Vagina (tissue), 2 donors: ENCODE results near the gene CAMKMT. TPM values are rescaled to one million over a fixed set of nuclear protein-coding genes. Genes with fewer than 3 reads are reported as not detected.

ENCODE experiments used
- DNase-seq, 2 donors: peaks; one replicate each; pipeline ENCODE4 v3.0.0-alpha.2; 2017; ENCODE audit errors: extremely low spot score in 2 of 2
- H3K27ac ChIP-seq: fragments of 200-600 bp; sonication (generic); one replicate; pipeline ENCODE4 v1.5.1; 2019
- H3K27me3 ChIP-seq: fragments of 200-600 bp; sonication (generic); one replicate; pipeline ENCODE4 v1.5.1; 2019
- H3K36me3 ChIP-seq, 2 donors: fragments of 200-600 bp; sonication (generic); one replicate each; pipeline ENCODE4 v1.5.1; 2017 to 2019
- H3K4me1 ChIP-seq: fragments of 200-600 bp; sonication (generic); one replicate; pipeline ENCODE4 v1.5.1; 2019
- H3K4me3 ChIP-seq, 2 donors: fragments of 200-600 bp; sonication (generic); 1 replicate in 1 of 2; 2 replicates in 1 of 2; pipeline ENCODE4 v1.5.1; 2016 to 2019
- H3K9me3 ChIP-seq: fragments of 200-600 bp; sonication (generic); one replicate; pipeline ENCODE4 v1.5.1; 2019
- CTCF ChIP-seq, 3 experiments: fragments of 450-650 bp in 2 of 3; fragments of 200-600 bp in 1 of 3; sonication (generic) in 1 of 3; IDR thresholded peaks; one replicate each; pipeline ENCODE4 v1.5.1; 2017 to 2019; ENCODE audit warnings: antibody characterized with exemption in 3 of 3, mild to moderate bottlenecking in 2 of 3, moderate library complexity in 2 of 3
- POLR2A ChIP-seq, 2 donors: fragments of 450-650 bp; IDR thresholded peaks; one replicate each; pipeline ENCODE4 v1.6.1; 2017; ENCODE audit warnings: antibody characterized with exemption in 2 of 2, mild to moderate bottlenecking in 2 of 2, moderate library complexity in 2 of 2
- POLR2AphosphoS5 ChIP-seq, 2 donors: sonication (generic); formaldehyde crosslinking; IDR thresholded peaks; one replicate each; pipeline ENCODE4 v1.9.0; 2017; ENCODE audit warnings: antibody characterized with exemption in 2 of 2, mild to moderate bottlenecking in 2 of 2, low read depth in 1 of 2; ENCODE audit not compliant: insufficient read depth in 1 of 2
- intact Hi-C: fragments of 100-400 bp; cut with DNase I; formaldehyde crosslinking; loops from one replicate; pipeline ENCODE4 v1.15.1; 2023
- total RNA-seq: library from RNA; depleted of rRNA; stranded (reverse); fragments of >200 nt; gene quantifications from one replicate; pipeline ENCODE4 v1.2.3, GENCODE V29; 2016

Gene CAMKMT
- total RNA-seq, 1 donor from 2014 or later: 21.1 TPM

- intact Hi-C loops: no loop called here
- H3K36me3 ChIP-seq: no peaks in the 10 kb centered on the region
- H3K27ac ChIP-seq: no peak overlapping the region
- DNase-seq: no peak
- H3K27me3 ChIP-seq: no peaks in the 10 kb centered on the region
- no peaks in the 10 kb centered on the region for H3K4me1 ChIP-seq
- no peak overlapping the region for H3K4me3 ChIP-seq
- no peaks in the 10 kb centered on the region for H3K9me3 ChIP-seq
- TF ChIP-seq CTCF (IDR thresholded peaks at IDR 0.05) (no peak), POLR2A (IDR thresholded peaks at IDR 0.05) (no peak), POLR2AphosphoS5 (IDR thresholded peaks at IDR 0.05; ENCODE audit: insufficient read depth in 1 of 2, low read depth in 1 of 2) (no peak)
Measured at GRCh38 chr2:44450082-44450481, 88.3 kb downstream of the CAMKMT start.

- TF ChIP-seq CTCF (IDR thresholded peaks at IDR 0.05) (no peak), POLR2AphosphoS5 (IDR thresholded peaks at IDR 0.05; ENCODE audit: insufficient read depth in 1 of 2, low read depth in 1 of 2) (no peak), POLR2A (IDR thresholded peaks at IDR 0.05) (no peak)
- intact Hi-C loops: no loop called here
- DNase-seq: no peak
- H3K27ac ChIP-seq: no peak overlapping the region
- no peaks in the 10 kb centered on the region for H3K27me3 ChIP-seq
- H3K9me3 ChIP-seq: no peaks in the 10 kb centered on the region
- no peak overlapping the region for H3K4me3 ChIP-seq
- no peaks in the 10 kb centered on the region for H3K4me1 ChIP-seq
- no peaks in the 10 kb centered on the region for H3K36me3 ChIP-seq
Measured at GRCh38 chr2:44450806-44451205, 89.1 kb downstream of the CAMKMT start.

- intact Hi-C loops: no loop called here
- TF ChIP-seq CTCF (IDR thresholded peaks at IDR 0.05) (no peak), POLR2AphosphoS5 (IDR thresholded peaks at IDR 0.05; ENCODE audit: insufficient read depth in 1 of 2, low read depth in 1 of 2) (no peak), POLR2A (IDR thresholded peaks at IDR 0.05) (no peak)
Measured at GRCh38 chr2:44452069-44452583, 90.4 kb downstream of the CAMKMT start.

GRCh38 chr2:44453259-44453658 is 91.5 kb downstream of the CAMKMT start:
- no peaks in the 10 kb centered on the region for H3K4me1 ChIP-seq
- no peak for TF ChIP-seq CTCF (IDR thresholded peaks at IDR 0.05)
- TF ChIP-seq POLR2AphosphoS5 (IDR thresholded peaks at IDR 0.05; ENCODE audit: insufficient read depth in 1 of 2, low read depth in 1 of 2): no peak
- no peak for TF ChIP-seq POLR2A (IDR thresholded peaks at IDR 0.05)
- H3K36me3 ChIP-seq: no peaks in the 10 kb centered on the region
- no peaks in the 10 kb centered on the region for H3K27me3 ChIP-seq
- H3K4me3 ChIP-seq: no peak overlapping the region
- H3K9me3 ChIP-seq: no peaks in the 10 kb centered on the region
- H3K27ac ChIP-seq: no peak overlapping the region
- no peak for DNase-seq
- intact Hi-C loops: no loop called here

More at GRCh38 chr2:44452069-44452583, 90.4 kb downstream of the CAMKMT start:
- Histone ChIP-seq H3K4me1 (no peaks in the 10 kb centered on the region), H3K9me3 (no peaks in the 10 kb centered on the region), H3K4me3 (no peak overlapping the region), H3K36me3 (no peaks in the 10 kb centered on the region), H3K27ac (no peak overlapping the region), H3K27me3 (no peaks in the 10 kb centered on the region)
- DNase-seq: no peak

GRCh38 chr2:44455877-44456276 is 94.1 kb downstream of the CAMKMT start:
- H3K27me3 ChIP-seq: no peaks in the 10 kb centered on the region
- no peaks in the 10 kb centered on the region for H3K4me1 ChIP-seq
- H3K27ac ChIP-seq: no peak overlapping the region
- H3K36me3 ChIP-seq: no peaks in the 10 kb centered on the region
- no peak for TF ChIP-seq POLR2A (IDR thresholded peaks at IDR 0.05)
- no peak for TF ChIP-seq POLR2AphosphoS5 (IDR thresholded peaks at IDR 0.05; ENCODE audit: insufficient read depth in 1 of 2, low read depth in 1 of 2)
- no peak for TF ChIP-seq CTCF (IDR thresholded peaks at IDR 0.05)
- DNase-seq: no peak
- H3K9me3 ChIP-seq: no peaks in the 10 kb centered on the region
- intact Hi-C loops: no loop called here
- H3K4me3 ChIP-seq: no peak overlapping the region
